HG02840 (cell line): Measurements from ENCODE around the gene PRKCA.

Experiments used
- ATAC-seq: cut with Tn5 transposase; IDR thresholded peaks from one replicate; pipeline ENCODE4 v1.9.1; 2021; ENCODE audit warnings: mild to moderate bottlenecking, moderate library complexity, moderate number of reproducible peaks; ENCODE audit not compliant: unreplicated experiment, low FRiP score

PRKCA gene

GRCh38 chr17:66551839-66552238 lies 249.4 kb downstream of the PRKCA start:
- ATAC-seq: no peak

- ATAC-seq: no peak
These were observed 250.0 kb downstream of the PRKCA start for GRCh38 chr17:66552371-66552770.

DNA sequence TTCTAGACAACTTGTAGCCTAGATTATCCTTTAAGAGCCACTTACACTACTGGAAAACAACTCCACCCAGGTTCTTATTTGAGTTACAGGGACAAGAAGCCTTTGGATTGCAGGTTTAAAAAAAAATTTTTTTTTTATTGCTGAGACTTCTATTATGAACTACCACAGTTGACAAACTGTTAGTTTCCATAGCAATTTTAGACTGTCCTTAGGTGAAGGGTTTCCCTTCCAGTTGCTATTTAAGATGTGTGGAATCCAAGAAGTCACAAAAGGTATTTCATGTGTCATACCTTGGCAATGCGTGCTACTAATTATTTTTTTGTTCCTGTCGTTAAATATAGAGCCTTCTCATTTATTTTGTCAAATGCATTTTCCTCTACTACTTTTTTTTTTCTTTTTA lies 253.2 kb downstream of the PRKCA start:
- ATAC-seq: no peak

- no peak for ATAC-seq
These were observed 254.8 kb downstream of the PRKCA start for GRCh38 chr17:66557200-66557599.

- ATAC-seq: no peak
These were observed 255.5 kb downstream of the PRKCA start for GRCh38 chr17:66557886-66558285.

GRCh38 chr17:66560691-66561090 lies 258.3 kb downstream of the PRKCA start:
- ATAC-seq: no peak

DNA sequence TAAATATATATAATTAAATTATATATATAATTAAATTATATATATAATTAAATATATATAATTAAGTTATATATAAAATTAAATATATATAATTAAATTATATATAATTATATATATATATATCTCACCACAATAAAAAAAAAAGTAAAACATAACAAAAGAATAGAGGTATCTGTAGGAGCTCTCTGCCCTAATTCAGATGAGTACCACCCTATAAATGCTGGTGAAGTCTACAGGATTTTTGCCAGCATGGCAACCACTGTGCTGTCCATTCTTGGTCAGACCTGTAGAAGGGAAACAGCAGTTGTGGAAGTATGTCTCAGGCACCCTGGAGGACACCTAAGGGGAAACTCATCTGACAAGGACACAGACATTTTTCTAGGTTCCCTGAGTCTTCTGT lies 259.7 kb downstream of the PRKCA start:
- no peak for ATAC-seq

- ATAC-seq: no peak
These were observed 262.6 kb downstream of the PRKCA start for GRCh38 chr17:66564992-66565465.

DNA sequence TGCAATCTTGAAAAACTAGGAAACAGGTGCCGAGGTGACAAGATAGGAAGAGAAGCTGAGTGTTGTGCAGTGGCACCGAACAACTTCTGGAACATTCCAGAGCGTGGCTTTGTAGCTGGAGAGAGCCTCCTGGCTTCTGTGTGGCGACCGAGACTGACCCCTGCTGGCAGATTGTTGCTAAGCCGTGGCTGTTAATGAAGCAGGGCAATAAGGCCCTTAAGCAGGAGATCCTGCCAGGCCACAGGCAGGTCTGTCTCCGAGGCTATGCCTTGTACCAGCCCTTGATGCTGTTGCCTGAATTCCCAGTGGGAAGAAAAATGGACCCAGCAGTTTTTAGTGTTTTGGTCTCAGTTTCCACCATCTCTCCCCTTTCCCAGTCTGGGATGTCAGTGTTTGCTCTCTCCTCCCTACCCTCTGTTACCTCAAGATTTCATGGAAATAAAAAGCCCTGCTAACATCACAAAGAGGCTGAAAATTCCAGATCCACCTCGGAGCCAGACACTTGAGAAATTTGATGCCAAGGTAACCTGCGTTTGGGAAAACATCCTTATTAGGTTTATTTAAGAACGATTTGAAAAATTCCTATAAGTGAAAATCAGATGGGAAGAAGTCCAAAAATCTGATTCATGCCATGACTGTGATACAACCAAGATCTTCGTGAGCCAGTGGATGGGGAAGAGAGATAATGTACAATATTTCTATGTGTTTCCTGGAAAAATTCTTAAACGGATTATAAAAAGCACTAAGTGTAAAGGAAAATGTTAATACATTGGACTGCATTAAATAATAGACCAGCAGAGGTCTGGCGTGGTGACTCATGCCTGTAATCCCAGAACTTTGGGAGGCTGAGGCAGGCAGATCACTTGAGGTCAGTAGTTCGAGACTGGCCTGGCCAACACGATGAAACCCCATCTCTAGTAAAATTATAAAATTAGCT lies 265.1 kb downstream of the PRKCA start:
- no peak for ATAC-seq

DNA sequence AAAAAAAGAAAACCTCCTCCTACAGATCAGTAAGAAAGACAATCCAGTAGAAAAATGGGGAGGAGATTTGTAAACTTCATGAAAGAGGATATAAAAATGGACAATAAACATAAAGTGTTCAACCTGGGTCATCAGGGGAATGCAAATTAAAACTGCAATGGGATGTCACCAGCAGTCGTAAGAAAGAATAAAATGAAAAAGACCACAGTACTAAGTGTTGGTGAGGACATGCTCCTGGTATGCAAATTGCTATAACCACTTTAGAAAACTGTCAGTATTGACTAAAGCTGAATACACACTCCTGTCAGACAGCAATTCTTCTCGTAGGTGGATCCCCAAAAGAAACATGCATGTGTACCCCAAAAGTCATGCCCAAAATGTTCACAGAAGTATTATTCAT lies 267.2 kb downstream of the PRKCA start:
- no peak for ATAC-seq

GRCh38 chr17:66570447-66571195 lies 268.2 kb downstream of the PRKCA start:
- ATAC-seq: no peak

DNA sequence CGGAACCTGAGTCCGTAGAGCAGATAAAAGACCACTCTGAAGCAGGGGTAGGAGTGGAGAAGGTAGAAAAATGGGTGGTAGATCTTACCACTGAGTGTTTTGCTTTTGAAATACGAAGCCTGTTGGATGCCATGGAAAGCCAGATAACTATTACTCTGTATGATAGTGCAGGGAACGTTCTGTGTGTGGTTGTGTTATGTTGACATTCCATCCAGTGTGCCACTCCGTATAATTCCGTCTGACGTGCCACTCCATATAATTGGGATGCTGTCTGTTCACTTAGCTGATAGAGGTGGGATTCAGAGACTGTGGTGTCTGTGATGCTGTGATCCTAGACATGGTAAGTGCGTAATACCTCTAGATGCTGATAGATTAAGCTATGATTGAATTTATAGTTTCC lies 269.3 kb downstream of the PRKCA start:
- no peak for ATAC-seq

DNA sequence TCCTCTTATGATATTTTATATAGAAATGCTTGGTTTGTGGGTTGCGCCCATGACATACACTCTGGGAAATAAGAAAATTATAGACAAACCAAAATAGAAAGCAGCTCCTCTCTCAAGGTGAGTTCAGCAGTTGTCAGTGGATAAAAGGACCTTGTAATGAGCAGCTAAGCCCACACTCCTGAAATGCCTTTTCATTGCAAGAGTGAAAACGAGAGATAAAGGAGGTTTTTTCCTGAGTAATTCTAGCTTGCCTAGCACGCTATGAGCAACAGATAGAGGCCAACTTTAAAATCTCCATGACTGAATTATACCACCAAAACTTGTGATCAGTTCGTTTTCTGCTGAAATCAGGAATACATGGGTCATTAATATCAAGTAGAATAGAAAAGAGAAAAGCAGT lies 270.7 kb downstream of the PRKCA start:
- no peak for ATAC-seq

DNA sequence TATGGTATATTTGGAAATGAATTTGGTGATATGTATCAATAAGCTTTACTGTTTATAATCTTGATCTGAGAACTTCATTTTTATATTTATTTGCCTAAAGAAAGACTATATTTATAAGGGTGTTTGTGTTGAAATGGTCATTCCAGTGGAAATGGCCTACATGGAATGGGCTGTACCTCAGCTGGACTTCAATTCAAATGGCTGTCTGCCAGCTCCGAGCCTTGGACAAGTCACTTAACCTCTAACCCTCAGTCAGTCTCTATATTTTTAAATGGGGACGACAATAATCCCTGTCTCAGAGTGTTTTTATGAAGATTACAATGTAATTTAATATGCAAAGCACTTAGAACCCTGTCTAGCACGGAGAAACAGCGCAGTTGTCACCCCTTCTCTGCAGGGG lies 271.7 kb downstream of the PRKCA start:
- no peak for ATAC-seq

- ATAC-seq: no peak
These were observed 274.1 kb downstream of the PRKCA start for GRCh38 chr17:66576473-66576872.

DNA sequence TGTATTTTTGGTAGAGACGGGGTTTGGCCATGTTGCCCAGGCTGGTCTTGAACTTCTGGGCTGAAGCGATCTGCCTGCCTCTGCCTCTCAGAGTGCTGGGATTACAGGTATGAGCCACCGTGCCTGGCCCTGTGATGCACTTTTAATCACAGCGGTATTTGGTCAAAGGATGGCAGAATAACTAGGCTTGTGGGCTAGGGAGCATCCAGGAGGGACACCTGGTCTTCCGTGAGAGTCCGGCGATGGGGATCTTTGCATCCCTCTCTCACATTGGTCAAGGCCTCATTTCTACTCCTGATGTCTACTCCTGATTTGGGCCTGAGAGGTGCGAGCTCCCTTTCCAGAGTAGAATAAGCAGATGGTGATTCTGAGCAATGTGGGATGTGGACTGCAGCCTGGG lies 274.6 kb downstream of the PRKCA start:
- no peak for ATAC-seq

DNA sequence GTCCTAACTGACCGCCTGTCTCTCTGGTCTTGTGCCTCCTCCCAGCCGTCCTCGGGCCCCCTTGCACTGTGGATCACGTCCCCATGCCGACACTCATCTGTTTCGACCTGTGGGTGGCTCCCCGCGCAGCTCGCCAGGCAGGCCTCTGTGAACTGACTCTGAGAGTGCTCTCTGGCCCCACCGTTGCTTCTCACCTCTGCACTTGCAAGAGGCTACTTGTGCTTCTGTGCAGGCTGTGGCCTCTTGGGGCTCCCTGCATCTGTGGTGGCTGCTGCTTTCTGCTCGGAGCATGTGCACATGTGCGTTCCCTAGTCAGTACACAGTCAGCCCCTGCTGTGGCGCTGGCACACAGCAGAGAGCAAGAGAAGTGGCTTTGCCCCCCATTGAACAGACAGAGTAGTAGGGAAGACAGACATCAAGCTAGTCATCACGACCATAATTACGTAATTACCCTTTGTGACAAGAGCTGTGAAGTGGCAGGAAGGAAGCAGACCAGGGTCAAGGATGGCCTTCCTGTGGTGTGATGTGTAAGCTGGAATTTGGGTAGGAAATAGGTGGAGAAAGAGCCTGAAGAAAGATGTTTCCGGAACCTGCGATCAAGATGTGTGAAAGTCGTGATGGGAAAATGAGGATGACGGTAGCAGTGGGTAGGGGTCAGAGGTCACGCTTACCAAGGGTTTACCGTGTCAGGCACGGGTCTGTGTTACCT lies 276.5 kb downstream of the PRKCA start:
- no peak for ATAC-seq

- ATAC-seq: no peak
These were observed 277.1 kb downstream of the PRKCA start for GRCh38 chr17:66579556-66579955.

GRCh38 chr17:66580184-66580955 lies 278.0 kb downstream of the PRKCA start:
- ATAC-seq: no peak

DNA sequence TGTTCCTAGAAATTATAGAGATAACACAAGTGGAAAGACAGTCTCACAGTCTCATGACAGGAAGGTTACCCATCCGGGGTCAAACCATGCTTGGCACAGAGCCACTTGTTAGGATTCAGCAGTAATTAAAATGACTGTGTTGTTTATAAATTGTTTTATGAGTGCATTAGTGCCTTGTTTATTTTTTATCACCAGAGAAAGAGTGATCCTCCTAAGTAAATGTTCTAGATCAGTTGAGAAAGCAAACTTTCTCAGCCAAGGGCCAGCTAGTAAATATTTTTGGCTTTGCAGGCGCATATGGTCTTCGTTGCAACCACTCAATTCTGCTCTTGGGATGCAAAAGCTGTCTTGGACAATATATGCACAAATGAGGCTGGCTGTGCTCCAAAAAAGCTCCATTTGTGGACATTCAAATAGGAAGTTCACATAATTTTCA lies 278.6 kb downstream of the PRKCA start:
- no peak for ATAC-seq
